IPS-11a (cell line): ENCODE data around the gene EREG.

Experiments used
- H3K4me3 ChIP-seq: one replicate; pipeline ENCODE4 v1.5.1; 2013; ENCODE audit warnings: low read depth, low read length, control low read depth

EREG gene

DNA sequence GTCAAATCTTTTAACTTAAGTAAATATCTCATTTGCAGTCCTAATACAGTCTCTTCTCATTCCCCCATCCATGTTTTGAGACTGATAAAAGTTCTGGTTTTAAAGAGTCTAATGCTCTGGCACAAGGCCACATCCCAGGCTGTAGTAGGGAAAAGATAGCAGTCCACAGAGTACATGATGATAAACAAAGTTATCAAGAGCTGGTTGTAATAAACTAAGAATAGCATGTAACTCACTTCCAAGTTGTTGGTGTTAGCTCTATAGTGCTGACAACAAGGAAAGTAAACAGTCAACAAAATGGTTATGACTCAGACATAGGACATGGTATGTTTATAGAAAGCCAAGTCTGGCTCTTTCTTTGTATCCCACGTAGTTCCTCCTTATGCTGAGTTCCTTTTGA, 58.2 kb downstream of the EREG start:
- H3K4me3 ChIP-seq: no peak overlapping the region

DNA sequence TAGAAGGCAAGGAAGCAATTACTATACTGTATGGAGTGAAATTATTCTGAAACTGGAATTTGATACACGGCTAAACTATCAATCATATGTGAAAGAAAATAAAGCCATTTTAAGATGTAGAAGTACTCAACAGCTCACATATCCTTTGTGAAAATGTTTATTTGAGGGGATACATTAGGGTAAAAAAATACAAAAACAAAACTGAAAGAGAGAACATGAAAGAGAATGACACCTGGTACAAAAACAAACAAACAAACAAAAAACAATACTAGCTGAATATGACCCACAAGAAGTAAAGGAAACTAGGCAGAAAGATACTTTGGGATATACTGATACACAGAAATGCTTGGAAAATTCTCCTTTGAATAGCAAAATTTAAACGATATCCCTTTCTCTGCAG, 59.2 kb downstream of the EREG start:
- no peak overlapping the region for H3K4me3 ChIP-seq

DNA sequence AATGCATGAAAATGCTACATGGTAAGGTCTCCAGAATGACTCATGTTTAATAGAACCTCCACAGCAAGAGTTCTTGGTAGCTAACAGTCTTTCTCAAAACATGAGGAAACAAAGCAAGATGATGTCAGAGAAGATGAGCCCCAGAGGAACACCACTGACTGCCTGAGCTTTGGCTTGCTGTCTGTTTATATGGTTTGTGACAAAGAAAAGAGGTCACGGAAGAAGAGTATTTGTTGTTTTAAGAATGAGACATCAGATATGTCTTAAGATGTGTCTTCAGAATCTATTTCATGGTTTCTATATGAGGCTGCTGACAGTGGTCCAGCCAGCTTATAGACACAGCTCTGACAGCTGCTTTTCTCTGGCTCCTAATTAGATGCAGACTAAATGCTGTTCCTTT, 61.2 kb downstream of the EREG start:
- H3K4me3 ChIP-seq: no peak overlapping the region

- no peak overlapping the region for H3K4me3 ChIP-seq
Measured at GRCh38 chr4:74428276-74428675, 63.3 kb downstream of the EREG start.

GRCh38 chr4:74431113-74431826, 66.3 kb downstream of the EREG start:
- H3K4me3 ChIP-seq: no peak overlapping the region

GRCh38 chr4:74433043-74433442, 68.1 kb downstream of the EREG start:
- no peak overlapping the region for H3K4me3 ChIP-seq

GRCh38 chr4:74433541-74434172, 68.7 kb downstream of the EREG start:
- no peak overlapping the region for H3K4me3 ChIP-seq

- no peak overlapping the region for H3K4me3 ChIP-seq
Measured at GRCh38 chr4:74435296-74435695, 70.4 kb downstream of the EREG start.

- no peak overlapping the region for H3K4me3 ChIP-seq
Measured at GRCh38 chr4:74437866-74438265, 72.9 kb downstream of the EREG start.
